DMS79 treated with DMSO at 0.1 percent for 48 hours (cell line): ENCODE data around the gene STK10.
"Not testable (repeated sequence)": the region's sequence is repeated elsewhere in the genome, so short reads cannot be mapped to it uniquely, and the experiment has no call there.

Source experiments
- DNase-seq: peaks from one replicate; lab custom pipeline; 2025; lab: John Stamatoyannopoulos, UW

Gene STK10

DNA sequence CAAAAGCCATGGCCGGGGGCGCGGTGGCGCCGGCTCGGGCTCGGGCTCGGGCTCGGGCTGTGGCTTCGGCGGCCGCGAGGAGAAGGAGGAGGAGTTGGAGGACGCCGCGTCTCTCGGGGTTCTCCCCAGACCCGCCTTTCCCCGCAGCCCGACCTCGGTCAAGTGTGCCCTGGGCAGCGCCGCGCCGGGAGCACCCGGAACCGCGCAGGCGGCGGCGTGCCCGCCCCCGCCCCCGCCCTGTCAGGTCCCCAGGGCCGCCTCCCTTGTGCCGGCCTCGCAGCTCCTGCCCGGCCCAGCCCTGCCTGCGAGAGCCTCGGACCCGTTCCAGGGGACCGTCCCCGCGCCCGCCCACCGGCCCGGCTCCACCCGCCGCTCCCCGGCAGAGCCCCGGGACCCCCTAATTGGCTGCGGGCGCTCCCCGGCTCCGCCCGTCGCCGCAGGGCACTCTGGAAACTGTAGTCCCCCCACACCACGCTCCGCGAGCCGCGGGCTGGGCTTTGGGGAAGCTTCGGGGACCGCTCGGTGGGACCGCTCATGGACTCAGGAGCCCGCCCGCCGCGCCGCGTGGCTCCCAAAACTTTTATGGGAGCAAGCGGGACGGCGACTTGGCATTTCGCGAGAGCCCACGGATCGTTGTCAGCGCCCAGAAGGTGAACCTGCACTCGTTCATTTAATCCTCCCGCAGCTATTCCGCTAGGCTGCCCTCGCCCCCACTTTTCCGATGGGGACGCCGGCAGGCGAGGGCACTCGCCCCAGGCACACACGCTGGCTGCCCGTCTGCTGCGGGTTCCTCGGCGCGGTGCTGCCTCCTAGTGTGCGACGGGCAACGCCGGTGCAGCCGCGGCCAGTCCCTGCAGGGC is at the start of gene STK10:
STK10 (minus strand) TSS at position 192 of the 860 bp plus-strand sequence; CDS start at position 10, 182 bp downstream.
- DNase-seq, result peak; percentile 51

DNA sequence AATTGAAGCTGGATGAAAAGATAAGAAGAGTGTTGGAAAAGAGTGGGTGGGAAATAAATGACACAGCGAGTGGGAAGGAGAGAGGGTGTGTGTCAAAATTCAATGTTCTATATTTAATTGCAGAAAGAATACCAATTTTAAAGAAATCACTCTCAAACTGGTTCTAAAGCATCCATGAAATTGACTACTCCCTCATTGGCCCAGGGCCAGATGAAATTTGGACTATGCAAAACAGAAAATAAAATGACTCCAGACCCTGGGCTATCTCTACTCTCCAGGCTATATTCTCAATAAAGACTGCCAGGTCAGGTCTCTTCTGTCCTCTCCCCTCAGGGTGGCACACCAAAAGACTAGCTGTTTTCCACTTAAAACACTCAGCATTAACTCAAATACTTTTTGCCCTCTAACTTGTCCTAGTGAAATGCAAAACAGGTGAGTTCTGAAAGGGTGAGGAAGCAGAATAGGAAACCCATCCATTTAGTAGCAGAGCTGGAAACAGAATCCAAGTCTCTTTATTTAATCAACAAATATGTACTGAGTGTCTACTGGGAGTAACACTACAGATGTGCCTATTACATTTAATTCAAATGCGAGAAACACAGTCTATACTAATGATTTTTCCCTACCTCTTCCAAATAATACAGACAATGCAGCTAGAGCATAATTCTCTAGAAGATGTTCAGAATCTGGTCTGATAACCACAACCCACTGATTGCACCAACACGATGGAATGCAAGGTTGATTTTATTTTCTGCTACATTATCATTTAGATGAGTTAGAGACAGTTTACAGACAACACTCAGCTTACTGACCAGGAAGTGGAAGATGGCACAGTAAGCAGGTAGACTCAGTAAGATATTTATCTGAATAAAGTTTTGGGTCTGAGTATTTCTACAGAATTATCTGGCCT is 48.1 kb upstream of the STK10 start:
- no peak for DNase-seq

GRCh38 chr5:172235132-172235780 is 47.2 kb upstream of the STK10 start:
- DNase-seq, result no peak

GRCh38 chr5:172234031-172234430 is 46.0 kb upstream of the STK10 start:
- no peak for DNase-seq

- DNase-seq, result no peak
Observed at GRCh38 chr5:172229904-172230303, 41.9 kb upstream of the STK10 start.

DNA sequence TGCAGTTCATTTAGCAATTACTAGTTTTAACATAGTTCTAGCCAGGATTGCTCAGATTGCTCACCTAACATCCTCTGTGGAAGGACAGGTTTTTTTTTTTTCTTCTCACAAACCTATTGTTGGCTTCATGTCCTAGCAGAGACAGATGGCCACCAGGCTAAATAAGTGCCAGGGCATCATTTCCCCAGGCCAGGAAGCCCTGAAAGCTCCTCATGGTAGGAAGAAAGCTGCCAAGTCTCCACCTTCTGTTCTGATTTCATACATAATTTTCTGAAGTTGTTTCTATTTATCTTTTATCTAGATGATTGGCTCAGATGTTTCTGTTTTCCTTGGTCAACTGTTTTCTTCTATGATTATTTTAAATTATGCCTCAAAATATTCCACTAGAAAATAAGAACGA is 37.0 kb upstream of the STK10 start:
- DNase-seq, result no peak

DNA sequence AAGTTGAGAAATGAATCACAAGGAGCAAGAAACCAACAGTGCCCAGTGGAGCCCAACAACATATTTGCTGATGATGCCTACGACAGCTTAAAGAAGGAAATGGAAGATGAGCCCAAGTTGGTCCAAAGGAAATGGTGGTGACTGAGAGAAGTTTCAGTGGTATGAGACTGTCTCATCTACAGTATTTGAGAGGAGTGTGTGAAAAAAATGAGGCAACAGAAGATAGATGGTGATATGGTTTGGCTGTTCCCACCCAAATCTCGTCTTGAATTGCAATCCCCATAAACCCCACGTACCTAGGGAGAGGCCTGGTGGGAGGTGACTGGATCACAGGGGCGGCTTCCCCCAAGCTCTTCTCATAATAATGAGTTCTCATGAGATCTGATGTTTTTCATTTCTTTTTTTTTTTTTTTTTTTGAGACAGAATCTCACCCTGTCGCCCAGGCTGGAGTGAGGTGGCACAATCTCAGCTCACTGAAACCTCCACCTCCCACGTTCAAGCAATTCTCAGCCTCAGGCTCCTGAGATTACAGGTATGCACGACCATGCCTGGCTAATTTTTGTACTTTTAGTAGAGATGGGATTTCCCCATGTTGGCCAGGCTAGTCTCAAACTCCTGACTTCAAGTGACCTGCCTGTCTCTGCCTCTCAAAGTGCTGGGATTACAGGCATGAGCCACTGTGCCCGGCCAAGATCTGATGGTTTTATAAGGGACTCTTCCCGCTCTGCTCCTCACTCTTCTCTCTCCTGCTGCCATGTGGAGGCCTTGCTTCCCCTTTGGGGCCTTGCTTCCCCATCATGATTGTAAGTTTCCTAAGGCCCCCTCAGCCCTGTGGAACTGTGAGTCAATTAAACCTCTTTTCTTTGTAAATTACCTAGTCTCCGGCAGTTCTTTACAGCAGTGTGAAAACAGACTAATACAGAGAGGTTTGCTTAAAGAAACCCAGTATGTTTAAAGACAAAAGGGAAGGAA is 36.2 kb upstream of the STK10 start:
- DNase-seq, result no peak

DNA sequence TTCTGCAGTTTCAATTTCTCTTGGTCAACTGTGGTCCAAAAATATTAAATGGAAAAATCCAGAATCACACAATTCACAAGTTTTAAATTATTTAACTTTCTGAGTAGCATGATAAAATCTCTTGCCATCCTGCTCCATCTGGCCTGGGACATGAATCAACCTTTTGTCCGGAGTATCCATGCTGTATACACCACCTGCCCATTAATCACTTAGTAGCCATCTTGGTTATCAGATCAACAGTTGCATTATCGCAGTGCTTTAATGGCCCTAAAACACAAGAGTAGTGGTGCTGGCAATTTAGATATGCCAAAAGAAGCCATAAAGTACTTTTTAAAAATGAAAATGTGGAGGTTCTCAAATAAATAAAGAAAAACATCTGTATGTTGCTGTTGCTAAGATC is 31.3 kb upstream of the STK10 start:
- no peak for DNase-seq

- no peak for DNase-seq
Observed at GRCh38 chr5:172216345-172216744, 28.3 kb upstream of the STK10 start.

- DNase-seq, result no peak
Observed at GRCh38 chr5:172213126-172213525, 25.1 kb upstream of the STK10 start.

- DNase-seq, result no peak
Observed at GRCh38 chr5:172211676-172212075, 23.7 kb upstream of the STK10 start.

GRCh38 chr5:172209714-172210113 is 21.7 kb upstream of the STK10 start:
- DNase-seq, result no peak

DNA sequence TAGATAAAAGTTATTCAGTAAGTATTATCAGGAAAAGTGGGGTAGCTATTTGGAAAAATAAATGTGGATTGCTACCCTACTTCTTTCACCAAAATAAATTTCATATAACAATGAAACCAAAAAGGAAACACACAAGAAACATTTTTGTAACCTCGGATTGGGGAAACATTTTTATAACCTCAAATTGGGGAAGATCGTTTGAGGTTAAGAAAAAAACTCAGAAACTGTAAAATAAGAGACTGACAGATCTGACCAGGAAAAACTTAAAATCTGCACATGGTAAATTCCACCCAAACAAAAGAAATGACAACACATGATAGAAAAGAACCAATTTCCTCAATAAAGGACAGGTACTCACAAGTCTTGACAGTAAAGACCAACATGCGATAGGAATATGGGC is 19.5 kb upstream of the STK10 start:
- no peak for DNase-seq

DNA sequence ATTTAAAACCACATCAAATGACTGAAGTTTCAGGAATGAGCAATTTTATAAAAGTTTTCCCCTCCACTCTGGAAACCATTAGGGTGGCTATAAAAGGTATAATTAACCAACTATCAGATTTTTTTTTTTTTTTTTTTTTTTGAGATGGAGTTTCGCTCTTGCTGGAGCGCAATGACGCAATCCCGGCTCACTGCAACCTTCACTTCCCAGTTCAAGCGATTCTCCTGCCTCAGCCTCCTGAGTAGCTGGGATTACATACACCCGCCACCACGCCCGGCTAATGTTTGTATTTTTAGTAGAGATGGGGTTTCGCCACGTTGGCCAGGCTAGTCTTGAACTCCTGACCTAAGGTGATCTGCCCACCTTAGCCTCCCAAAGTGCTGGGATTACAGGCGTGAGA is 18.0 kb upstream of the STK10 start:
- not testable (repeated sequence) for DNase-seq

GRCh38 chr5:172200476-172200875 is 12.5 kb upstream of the STK10 start:
- DNase-seq, result no peak

GRCh38 chr5:172199446-172199845 is 11.4 kb upstream of the STK10 start:
- no peak for DNase-seq

DNA sequence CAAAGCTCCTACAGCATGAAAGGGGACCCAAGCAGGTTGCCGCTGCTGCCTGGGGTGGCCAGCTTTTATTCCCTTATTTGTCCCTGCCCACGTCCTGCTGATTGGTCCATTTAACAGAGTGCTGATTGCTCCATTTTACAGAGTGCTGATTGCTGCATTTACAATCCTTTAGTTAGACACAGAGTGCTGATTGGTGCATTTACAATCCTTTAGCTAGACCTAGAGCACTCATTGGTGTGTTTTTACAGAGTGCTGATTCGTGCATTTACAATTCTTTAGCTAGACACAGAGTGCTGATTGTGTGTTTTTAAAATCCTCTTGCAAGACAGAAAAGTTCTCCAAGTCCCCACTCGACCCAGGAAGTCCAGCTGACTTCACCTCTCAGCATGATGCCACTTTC is 9.8 kb upstream of the STK10 start:
- not testable (repeated sequence) for DNase-seq

DNA sequence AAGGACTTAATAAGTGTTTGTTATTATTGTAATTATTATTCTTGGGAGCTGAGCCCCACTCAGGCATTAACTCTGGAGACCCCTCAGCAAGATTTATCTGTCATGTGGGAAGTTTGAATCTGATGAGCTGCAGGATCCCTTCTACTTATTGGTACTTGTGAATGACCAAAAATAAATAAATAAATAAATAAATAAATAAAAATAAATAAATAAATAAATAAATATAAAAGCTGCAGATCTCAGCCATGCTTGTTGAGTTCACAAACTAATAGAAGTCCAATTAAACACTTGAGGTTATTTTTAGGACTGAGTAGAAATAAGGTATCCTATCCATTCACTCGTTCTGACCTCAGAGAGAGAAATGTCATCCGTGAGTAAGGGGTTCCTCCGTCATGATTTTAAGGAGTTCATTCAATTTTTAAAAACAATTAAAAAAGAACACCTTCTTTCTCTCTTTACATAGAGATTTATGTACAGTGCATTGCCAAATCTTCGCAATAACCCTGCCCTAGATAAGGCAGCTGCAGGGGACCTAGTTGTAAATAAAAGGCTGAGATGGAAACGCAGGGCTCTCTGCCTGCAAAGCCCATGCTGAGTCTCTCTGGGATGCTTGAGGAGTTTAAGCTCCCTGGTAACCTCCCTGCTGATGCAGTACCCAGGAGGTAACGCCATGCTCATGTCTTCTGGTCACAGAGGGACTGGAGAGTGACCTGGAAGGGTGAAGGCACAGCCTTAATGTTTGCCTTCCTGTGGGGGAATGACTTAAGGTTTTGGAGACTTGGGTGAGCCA is 7.2 kb upstream of the STK10 start:
- DNase-seq, result no peak

DNA sequence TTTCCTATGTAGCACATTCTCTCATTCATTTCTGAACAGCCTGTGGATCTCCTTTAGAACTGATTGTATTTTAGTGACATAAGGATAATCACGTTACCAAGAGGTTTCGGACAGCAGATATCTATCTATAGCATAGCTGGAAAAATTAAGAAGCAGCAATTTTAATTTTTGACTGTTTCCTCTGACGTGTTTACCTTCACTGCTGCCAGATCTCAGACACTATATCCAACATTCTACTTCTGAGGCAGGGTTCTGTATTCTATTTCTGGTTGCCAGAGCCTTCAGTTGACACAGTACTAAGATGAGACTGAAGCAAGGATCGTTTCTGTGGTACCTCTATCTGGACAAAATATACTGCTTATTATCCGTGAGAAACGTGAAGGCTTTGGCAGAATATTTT is 5.8 kb upstream of the STK10 start, which contains the start of gene EFCAB9:
EFCAB9 (plus strand) TSS at position 301 of the 400 bp plus-strand sequence; CDS start at position 302, 1 bp downstream.
- DNase-seq, result no peak

DNA sequence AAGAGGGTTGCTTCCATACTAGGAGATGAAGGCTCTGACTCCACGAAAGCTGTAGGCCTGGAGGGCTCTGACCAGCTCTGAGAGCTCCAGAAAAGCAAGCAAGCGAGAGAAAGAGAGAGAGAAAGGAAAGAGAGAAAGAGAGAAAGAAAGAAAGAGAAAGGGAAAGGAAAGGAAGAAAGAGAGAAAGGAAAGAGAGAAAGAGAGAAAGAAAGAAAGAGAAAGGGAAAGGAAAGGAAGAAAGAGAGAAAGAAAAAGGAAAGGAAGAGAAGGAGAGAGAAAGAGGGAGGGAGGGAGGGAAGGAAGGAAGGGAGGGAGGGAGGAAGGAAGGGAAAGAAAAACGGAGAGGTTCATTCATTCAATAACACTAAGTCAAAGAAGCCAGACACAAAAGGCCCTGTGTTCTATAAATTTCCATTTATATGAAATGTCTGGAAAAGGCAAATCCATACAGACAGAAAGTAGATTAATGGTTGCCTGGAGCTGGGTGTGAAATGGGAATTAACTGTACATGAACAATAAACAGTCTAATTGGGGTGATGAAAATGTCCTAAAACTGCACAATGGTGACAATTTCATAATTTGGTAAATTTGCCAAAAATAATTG is 1.8 kb upstream of the STK10 start:
- DNase-seq, result no peak
